CMK (cell line): ENCODE measurements around the gene OLFML1.

Experiments used
- DNase-seq: peaks from one replicate; pipeline ENCODE4 v3.0.0-alpha.2; 2010; ENCODE audit warnings: low read depth

OLFML1 gene

DNA sequence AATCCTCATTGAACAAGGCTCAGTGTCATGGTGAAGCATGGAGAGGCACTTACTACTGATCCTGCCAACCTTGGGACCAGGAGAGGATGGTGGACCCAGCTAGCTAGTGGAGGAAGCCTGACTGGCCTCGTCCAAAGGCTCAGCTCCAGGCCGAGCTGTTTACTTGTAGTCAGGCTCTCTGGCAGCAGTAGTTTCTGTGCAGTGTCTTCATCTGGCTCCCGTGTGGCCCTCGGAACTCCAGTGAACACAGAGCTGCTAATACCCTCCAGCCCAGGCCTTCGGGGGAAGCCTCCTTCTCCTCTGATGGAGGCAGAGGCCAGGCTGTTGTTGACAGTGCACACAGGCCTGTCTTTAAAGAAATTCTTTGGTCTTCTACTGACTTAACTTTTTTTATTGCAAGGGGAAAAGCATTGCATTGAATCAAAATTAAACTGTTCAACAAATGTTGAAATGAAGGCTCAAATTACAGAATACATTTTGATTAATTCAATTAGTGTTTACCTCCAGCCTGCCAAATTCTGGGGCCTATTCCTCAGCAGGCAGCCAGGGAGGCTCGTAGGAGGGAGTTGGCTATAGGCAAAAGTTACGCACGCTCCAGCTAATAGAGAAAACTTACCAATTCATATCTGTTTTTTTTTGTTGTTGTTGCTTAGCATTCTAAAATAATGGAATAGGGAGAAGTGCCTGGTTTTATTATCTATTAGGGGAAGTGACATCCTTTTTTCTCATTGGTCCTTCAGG, 47.3 kb downstream of the OLFML1 start:
- no peak for DNase-seq

DNA sequence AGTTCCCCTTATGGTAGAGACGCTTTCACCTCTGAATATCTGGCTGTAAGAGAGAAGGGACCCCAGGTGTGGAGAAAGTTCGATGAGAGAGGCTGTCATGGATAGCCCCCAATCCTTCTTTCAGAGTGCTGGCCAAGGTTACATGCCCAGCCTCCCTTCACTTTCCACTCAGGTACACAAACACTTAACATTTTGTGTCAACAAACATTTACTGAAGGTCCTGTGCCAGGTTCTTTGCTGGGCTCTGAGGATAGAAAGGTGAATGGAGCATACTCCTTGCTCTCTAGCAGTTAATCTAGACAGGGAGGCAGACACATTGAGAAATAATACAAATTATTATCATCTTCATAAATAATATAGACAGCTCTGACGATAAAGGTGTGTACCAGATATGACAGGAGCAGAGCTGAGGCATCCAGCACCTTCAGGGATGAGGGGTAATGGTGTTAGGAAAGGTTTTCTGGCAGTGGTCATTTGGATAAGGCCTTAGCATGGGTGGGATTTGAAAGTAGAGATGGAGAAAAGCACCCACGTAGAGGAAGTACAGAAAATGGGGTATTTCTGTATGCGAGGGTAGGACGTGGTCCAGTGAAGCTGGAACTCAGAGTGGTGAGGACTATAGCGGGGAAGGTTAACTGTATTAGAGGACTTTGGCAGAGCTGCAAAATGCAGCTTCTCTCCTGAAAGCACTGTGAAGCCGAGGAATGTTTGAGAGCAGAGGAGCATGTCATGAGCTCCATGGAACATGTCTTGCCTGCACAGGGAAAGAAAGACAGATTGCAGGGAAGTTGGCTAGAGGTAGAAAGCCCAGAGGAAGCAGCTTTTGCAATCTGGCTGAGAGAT, 48.1 kb downstream of the OLFML1 start:
- DNase-seq = no peak

DNA sequence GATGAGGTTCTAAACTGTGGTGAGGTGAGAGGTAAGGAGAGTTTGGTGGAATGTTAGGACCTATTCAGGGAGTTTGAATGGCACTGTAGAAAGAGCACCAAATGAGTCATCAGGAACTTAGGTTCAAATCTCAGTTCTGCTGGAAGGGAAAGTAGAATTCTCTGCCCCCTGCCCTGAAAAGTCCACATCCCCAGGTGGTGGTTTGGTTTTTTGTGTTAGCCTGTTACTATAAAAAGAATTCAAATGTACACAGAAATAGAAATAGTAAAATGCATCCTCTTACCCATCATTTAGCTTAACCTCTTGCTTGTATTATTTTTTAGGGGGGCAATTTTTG, 48.7 kb downstream of the OLFML1 start:
- DNase-seq = no peak

DNA sequence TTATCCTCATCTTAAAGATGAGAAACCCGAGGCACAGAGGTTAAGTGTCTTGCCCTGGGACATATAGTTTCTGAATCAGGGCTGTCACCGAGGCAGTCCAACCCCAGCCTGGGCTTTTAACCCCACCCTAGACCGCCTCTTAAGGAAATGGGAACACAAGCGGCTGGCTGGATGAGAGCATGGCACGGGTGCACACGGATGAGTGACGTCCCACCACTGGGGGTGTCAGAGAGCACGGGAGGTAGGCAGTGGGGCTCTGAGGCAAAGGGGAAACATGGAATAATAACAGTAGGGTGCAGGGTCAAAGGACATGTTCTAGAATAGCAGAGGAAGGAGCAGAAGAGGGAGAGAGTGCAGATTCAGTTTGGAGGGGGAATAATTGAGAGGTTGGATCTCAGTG, 50.8 kb downstream of the OLFML1 start:
- no peak for DNase-seq

DNA sequence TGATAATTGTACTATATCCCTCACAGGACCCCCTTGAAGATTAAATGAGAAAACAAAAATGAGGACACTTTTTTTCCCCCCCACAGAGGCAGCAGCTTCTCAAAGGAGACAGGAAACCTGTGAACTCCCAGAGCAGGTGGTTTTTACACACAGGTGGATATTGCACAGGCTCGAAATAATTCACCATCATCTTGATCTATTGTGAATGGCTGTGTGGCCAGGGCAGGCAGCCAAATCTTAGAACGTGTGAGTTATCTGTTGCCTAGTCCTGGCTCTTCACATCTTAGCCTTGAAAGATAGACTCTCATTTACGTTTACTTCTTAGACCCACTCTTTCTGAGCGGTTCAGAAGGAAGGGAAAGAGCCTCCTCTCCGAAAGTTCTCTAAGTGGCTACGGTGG, 52.0 kb downstream of the OLFML1 start:
- no peak for DNase-seq

DNA sequence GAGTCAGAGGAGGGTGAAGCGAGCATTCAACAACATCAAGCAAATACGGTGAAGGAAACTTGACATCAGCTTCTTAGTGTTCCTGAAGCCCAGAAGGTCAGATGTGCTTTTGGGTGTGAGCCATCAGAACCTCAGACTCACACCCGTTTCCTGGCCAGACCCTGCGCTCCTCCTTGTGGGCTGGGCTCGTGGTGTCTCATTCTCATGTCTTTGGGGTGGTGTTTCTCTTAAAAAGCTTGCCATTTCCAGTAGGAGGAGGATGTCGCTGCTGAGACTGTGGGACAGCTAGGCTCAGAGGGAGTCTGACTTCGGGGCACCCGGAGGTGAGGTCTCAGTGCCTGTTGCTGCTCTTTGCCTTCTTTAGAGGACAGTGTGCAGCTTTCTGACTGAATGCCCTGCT, 52.7 kb downstream of the OLFML1 start:
- DNase-seq = no peak

DNA sequence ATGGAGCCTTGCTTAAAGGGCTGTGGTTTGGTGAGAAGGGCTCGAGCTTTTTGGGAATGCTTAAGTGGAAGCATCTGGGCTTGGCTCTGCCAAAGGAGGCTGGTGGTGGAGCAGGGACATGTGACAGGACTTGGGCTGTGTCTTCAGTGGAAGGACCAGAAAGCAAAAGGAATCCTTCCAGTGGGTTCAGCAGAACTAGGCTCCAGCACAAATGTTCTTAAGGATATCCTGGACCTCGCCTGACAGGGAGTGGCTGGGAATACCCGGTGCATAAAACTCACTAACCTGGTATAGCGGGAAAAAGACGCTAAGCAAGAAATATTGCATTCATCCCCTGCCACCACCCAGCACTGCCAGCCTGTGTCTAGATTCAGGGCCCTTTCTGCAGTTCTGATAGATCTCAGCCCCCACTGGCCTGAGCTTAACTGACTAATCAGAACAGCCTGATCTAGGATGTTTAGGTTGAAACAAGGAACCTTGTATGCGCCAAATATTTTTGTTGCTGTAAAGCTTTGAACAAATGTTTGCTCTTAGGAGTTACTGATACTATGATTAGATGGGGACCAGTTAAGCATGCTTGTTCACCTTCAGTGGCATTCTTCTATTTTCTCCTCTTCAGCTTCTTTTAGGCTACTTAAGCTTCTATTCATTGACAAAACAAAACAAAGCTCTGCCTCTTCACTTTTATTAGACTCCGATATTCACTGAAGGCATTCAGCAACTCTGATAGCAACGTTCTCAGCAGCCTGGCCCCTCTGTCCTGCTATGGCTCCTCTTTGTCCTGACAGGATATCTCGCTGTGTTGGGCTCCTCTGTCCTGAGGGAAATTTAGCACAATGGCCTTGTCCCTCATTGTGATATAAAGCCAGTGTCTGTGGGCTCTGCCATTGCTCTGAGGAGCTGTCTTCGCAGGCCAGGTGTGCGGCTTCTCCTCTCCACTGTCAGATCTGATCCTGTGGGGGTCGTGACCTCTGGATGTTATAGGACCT, 53.5 kb downstream of the OLFML1 start:
- DNase-seq = no peak

DNA sequence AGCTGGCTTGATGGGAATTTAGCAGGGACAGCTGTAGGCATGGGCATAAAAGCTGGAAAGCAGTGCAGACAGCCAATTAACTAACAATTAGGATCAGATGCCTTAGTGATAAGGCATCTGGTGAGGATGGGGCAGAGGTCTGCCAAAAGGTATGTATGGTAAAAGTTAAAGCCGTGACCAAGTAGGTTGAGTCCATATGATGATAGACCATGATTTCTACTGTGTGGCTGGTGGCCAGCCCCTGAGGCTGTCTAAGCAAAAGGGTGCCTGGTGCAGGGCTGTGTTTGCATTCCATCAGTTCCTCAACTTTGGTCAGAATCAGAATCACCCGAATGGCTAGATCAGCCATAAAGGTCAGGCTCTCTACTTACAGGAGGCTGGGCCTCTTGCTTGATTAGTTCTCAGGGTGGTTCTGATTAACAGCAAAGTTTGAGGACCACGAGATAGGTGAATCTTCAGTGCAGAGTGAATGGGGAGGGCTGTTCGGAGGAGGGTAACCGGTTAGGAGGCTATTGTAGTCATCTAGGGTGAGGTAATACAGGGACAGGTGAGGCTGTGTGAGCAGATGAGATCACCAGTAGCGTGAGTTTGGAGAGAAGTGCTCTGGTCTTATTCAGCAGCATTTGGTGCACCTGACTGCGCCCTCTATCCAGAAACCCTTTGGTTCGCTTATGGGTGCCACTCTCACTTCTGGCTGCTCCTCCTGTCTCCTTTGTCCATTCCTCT, 55.7 kb downstream of the OLFML1 start:
- no peak for DNase-seq

DNA sequence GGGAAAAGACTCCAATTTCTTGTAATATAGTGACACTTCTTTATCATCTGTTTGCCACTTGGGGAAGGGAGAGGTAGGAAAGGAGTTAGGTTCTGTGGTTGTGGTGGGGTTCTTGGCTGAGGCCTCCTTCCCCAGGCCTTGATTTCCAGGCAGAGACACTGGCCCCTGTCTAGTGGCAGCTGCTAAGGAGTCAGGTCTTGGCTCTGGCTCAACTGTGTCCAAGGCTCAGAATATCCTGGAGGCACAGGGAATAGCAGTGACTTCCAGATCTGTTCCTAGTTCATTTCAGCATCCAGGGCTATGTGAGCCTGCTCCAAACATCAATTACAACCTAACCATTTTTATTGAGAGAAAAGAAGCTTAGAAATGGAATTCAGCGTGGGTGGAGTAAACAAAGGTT, 58.0 kb downstream of the OLFML1 start:
- DNase-seq = no peak

DNA sequence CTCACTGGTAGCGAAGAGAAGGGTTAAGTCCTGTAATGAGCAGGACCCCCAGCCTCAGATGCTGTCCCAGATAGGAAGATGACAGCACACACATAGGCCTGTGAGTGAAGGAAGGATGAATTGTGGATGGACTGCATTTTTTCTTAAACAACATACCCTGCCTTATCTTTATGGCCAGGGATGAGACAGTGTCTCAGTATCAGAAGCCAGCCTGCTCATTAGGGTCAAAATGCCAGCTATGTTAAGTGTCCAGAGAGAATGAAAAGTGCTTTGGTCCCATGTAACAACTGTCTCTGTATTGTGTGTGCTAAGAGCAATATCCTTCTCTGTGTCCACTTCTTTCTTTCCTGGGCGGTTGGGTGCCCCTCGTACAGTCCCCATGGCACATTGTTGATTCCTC, 58.7 kb downstream of the OLFML1 start:
- DNase-seq = no peak

DNA sequence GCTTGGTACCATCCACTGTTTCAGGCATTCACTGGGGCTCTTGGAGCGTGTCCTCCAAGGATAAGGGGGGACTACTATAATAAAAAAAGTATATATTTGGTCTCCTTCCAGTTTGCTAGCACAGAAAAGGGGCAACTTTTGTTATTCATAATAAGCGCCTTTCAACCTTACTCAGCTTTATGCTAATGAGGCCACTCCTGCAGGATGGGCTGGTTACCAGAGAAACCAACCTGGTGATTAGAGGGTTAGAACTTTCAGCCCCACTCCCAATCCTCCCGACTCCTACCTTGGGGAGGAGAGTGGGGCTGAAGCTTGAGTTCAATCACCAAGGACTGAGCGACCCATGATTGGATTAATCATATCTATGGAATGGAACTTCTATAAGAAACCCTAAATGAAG, 60.3 kb downstream of the OLFML1 start:
- no peak for DNase-seq

DNA sequence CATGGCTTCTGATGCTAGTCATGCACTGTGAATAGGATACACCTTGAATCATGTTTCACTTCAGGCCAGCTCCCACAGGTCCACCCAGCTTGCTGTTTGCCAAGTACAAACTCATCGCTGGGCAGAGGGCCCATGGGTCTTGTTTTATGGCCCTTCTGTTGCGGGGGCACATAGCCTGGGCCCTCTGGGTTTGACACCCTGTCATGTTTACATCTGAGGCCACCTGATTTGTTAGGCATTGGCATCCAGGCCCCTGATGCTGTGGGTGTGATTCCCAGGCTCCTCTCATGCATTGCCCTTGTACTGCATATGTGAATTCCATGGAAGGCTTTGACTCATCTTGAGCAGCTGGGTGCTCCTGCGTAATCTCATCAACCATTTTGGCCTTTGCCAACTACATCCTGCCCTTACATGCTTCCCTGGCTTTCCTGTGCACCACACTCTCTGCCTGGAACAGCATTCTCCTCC, 61.1 kb downstream of the OLFML1 start:
- DNase-seq = no peak

DNA sequence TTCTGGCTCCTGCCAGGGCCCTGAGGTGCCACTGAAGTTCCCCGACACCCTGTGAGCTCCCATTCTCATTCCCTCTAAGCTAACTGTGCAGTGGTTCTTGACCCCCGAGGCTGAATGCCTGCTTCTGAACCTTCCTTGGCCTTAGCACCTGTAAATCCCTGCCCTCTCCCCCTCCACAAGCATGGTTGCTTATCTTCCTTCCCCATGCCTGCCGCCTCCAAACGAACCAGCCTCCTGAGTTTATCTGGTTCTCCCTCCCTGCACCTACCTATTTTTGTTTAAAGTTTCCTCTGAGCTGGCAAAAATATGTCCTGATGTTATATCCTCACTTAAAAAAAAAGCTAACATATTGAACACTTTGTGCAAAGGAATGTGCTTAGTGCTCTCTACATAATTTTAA, 62.4 kb downstream of the OLFML1 start:
- no peak for DNase-seq

DNA sequence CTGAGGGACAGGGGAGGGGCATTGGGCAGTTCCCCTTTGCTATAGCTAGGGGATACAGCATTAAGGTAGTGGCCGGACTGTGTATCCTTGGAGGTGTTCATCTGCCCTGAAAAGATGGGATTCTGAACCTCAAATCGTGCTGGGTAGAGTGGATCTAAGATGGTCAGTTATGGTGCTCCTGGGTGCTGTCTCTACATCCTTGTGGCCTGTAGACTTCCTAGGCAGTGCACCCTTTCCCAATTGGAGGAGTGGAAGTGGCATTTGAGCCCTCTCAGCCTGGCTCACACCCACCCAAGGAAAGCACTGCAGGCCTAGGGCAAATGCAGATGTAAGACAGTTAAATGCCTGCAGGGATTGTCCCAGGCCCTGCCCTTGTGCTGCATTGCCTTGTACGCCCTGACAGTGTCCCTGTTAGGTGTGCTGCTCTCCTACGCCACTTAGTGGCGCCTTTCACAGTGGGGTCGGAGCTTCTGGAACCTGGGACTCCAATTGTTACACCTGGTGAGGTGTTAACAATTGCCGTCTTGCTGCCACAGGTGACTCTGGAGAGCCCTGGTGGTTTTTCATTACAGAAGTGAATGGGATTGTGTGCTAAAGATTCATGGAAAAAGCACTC, 63.5 kb downstream of the OLFML1 start:
- no peak for DNase-seq

DNA sequence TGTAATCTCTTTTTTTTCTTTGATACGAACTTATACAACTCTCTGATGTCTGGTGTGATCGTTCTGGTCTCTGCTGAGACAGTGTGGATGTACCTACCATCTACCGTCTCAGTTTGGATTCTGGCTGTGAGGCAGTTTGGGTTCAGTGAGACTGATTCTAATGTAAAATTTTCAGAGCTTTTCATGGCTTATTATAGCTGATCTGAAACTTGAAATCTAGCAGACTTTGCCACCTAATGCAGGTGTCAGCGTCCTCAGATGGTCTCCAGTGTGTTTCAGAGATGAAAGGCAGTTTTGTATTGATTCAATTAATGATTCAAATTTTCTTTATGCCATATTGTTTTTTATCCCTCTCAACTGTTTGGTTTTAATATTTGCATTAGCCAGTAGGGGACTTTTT, 64.4 kb downstream of the OLFML1 start:
- no peak for DNase-seq

DNA sequence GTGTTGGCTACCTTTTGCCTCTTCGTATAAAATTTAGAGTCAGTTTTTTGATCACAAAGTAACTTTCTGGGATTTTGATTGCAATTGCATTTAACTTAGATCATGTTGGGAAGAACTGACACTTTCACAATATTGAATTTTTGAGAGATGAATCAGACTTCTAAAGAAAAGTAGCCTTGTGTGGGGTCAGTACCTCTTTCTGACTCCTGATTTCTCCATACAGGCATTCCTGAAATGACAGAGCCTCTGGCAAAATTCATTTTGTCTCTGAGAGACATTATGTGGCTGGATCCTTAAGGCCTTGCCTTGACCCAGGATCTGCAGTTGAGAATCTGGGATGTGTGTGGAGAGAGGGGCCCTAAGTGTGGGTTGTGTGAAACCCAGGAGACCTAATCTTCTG, 66.3 kb downstream of the OLFML1 start:
- DNase-seq = no peak

DNA sequence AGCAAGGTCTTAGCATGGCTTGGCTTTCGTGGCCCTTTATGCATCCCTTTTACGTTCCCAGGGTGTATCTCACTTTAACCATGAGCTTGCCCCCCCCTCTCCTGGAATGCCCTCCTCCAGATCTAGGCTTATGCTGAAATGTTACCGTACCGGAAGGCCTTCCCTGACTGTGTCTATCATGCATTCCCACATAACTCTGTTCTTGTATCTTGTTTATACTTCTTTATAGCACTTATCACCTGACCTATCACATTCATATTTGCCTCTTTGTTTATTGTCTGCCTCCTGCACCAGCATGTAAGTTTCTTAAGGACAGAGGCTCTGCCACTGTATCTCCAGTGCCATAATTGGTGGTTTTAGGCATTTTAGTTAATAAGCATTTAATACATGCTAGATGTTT, 67.4 kb downstream of the OLFML1 start:
- DNase-seq = no peak

DNA sequence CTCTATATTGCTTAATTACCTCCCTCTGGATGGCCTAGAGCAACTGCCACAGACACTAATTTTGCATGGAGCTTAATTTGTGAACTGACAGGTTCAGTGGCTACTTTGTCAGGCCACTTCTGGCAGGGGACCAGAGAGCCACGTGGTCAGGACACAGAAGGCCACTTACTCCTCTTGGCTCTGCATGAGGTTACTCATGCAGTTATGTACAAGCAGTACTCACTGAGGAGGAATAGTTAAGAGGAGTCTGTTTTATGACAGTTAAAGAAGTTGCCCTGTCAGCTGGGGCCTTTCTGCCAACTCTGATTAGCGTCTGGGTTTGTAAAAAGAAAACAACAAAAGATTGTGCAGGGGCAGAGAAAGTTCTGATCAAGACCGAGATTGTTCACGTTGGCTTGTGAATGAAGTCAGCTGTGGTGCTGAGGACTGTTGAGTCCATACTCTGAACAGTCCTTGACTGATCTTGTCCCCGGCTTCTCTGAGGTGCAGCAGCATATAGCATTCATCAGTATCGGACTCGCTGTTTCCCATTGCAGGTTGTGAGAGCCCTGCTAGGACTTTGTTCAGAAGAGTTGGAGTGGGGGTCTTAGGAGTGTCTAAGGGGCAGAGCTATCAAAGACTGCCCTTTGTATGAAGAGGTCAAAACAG, 69.9 kb downstream of the OLFML1 start:
- DNase-seq = no peak

DNA sequence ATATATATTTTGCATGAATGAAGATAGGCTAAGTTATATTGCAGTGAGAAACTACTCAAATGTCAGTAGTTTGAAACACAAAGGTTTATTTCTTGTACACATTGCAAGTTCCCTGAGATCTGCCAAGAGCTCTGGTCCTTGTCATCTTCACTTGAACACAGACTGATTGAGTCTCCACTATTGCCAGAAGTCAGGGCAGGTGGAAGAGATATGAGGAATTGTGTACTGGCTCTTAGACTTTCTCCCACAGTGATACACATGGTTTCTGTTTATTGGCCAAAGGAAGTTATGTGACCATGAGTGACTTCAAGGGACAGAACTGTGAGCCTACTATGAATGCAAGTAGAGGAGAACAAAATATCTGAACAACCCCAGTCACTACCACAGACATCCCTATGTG, 72.7 kb downstream of the OLFML1 start:
- no peak for DNase-seq

DNA sequence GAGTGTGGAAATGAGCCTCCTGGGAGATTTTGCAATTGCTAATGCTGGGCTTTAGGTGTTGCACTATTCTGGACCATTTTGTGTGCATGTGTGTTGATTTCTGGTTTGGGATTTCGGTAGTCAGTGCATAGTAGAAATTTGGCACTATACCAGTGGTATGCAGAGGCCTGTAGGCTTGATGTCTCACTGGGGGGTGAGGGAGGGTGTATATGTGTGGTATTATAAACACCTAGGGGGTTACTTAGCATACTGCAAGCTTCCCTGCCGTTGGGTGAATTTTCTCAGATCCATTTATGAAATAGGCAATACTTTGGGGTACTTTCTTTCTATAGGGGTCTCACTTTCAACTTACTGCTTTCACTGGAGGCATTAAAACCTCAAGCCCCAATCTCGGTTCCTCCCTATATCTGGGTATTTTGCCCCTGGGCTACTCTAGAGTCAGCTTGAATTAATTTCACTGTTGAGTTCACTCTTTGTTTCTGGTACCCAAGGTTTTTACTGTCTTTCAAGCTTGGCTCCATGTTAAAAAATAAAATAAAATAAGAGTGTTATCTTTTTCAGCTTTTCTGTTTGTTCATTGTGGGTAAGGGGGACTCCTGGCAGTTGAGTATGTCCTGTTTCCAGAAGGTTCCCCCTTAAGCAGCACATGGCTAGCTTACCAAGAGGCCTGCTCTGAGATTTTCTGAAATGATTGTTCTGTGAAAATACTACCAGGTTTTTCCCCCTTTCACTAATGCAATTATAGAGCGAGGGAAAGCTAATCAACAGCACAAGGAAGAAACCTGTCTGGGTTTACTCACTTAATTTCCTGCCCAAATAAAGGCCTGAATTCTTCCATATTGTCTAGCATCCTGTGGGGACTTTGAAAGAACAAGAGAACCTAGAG, 74.3 kb downstream of the OLFML1 start:
- DNase-seq = no peak
